Subcutaneous abdominal adipose tissue (tissue), 5 donors: ENCODE measurements around the gene PLG.
"Not testable (repeated sequence)": the region's sequence is repeated elsewhere in the genome, so short reads cannot be mapped to it uniquely, and the experiment has no call there.

ENCODE experiments used
- H3K27ac ChIP-seq: one replicate; pipeline ENCODE4 v1.7.0; 2013; ENCODE audit warnings: low read depth, mild to moderate bottlenecking, inconsistent platforms, low read length, moderate library complexity
- H3K27me3 ChIP-seq, 5 donors: one replicate each; pipeline ENCODE4 v1.7.0; 2013; ENCODE audit warnings: low read length in 5 of 5, inconsistent platforms in 1 of 5; ENCODE audit not compliant: control insufficient read depth in 5 of 5, insufficient read depth in 4 of 5
- H3K36me3 ChIP-seq, 5 donors: one replicate each; pipeline ENCODE4 v1.7.0; 2013; ENCODE audit warnings: low read length in 5 of 5; ENCODE audit not compliant: control insufficient read depth in 5 of 5, insufficient read depth in 5 of 5
- H3K4me1 ChIP-seq, 5 donors: one replicate each; pipeline ENCODE4 v1.7.0; 2013; ENCODE audit warnings: low read length in 5 of 5, mild to moderate bottlenecking in 3 of 5, moderate library complexity in 1 of 5; ENCODE audit not compliant: control insufficient read depth in 5 of 5, insufficient read depth in 5 of 5
- H3K4me3 ChIP-seq, 5 donors: one replicate each; pipeline ENCODE4 v1.7.0; 2013; ENCODE audit warnings: low read length in 5 of 5, low read depth in 1 of 5
- H3K9ac ChIP-seq, 5 donors: one replicate each; pipeline ENCODE4 v1.7.0; 2013; ENCODE audit warnings: low read length in 5 of 5, mild to moderate bottlenecking in 4 of 5, moderate library complexity in 3 of 5
- H3K9me3 ChIP-seq, 5 donors: one replicate each; pipeline ENCODE4 v1.7.0; 2013; ENCODE audit warnings: low read length in 5 of 5; ENCODE audit not compliant: control insufficient read depth in 5 of 5
- donor health status: healthy.
- donor health status: healthy.
- donor health status: healthy.
- donor health status: healthy.
- donor health status: healthy.

Gene PLG

DNA sequence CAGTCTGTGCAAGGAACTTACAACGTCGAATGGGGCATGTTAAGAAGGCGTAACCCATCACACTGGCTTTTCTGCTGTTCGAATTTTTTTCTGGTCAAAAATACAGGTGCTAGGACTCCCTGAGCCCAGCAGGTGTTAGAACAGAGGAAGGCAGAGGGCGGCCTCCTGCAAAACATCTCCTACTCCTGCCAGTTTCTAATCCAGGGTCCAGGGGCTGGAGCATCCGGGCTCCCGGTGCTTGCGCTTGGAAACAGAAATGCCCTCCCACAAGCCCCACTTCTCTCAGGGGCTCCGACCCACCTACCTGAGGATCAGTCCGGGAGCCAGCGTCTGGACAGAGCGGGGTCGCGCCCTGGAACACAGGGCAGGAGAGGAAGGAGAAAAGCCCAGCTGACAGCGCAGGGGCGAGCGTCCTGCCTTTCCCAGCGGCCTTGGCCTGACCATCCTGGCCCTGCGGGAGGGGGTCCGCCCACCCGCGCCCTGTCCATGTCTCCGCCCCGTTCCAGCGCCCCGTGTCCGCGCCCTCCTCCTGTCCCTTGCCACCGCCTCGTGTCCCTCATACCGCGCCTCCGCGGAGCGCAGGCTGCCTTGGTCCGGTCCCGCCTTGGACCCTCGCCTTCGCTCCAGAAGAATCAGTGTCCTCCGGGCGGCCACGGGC is 23.2 kb upstream of the PLG start:
- Histone ChIP-seq H3K27me3 (peaks cover 0 to 7% (median 0%) of the 10 kb centered on the region in 5 donors), H3K4me1 (peaks cover 0 to 5% (median 0%) of the 10 kb centered on the region in 5 donors), H3K4me3 (no peak overlapping the region), H3K9me3 (no peaks in the 10 kb centered on the region), H3K9ac (no peak overlapping the region), H3K36me3 (no peaks in the 10 kb centered on the region), H3K27ac (no peak overlapping the region)

DNA sequence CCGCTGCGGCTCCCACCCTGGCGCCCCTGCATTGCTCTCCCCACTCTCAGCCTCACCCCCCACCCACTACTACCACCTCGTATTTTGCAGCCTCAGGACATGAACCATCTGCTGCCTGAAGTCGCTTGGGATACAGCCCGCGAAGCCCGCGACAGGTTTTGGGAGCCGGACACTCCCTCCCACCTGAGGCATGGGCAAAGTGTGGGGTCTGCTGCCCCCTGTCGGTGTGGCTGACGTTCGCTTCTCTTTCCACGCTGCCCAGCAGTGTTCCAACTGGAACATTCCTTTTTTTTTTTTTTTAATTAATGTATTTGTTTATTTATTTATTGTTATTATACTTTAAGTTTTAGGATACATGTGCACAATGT is 22.7 kb upstream of the PLG start:
- no peaks in the 10 kb centered on the region for H3K36me3 ChIP-seq
- H3K9ac ChIP-seq: no peak overlapping the region
- peaks cover 0 to 5% (median 0%) of the 10 kb centered on the region in 5 donors for H3K4me1 ChIP-seq
- H3K4me3 ChIP-seq: no peak overlapping the region
- peaks cover 0 to 7% (median 0%) of the 10 kb centered on the region in 5 donors for H3K27me3 ChIP-seq
- H3K9me3 ChIP-seq: no peaks in the 10 kb centered on the region
- no peak overlapping the region for H3K27ac ChIP-seq

DNA sequence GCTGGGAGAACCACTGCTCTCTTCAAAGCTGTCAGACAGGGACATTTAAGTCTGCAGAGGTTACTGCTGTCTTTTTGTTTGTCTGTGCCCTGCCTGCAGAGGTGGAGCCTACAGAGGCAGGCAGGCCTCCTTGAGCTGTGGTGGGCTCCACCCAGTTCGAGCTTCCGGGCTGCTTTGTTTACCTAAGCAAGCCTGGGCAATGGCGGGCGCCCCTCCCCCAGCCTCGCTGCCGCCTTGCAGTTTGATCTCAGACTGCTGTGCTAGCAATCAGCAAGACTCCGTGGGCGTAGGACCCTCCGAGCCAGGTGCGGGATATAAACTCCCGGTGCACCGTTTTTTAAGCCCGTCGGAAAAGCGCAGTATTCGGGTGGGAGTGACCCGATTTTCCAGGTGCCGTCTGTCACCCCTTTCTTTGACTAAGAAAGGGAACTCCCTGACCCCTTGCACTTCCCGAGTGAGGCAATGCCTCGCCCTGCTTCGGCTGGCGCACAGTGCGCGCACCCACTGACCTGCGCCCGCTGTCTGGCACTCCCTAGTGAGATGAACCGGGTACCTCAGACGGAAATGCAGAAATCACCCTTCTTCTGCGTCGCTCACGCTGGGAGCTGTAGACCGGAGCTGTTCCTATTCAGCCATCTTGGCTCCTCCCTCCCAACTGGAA is 16.8 kb upstream of the PLG start:
- not testable (repeated sequence) for H3K9ac ChIP-seq, H3K4me1 ChIP-seq, H3K36me3 ChIP-seq, H3K27me3 ChIP-seq, H3K4me3 ChIP-seq, H3K9me3 ChIP-seq, H3K27ac ChIP-seq

DNA sequence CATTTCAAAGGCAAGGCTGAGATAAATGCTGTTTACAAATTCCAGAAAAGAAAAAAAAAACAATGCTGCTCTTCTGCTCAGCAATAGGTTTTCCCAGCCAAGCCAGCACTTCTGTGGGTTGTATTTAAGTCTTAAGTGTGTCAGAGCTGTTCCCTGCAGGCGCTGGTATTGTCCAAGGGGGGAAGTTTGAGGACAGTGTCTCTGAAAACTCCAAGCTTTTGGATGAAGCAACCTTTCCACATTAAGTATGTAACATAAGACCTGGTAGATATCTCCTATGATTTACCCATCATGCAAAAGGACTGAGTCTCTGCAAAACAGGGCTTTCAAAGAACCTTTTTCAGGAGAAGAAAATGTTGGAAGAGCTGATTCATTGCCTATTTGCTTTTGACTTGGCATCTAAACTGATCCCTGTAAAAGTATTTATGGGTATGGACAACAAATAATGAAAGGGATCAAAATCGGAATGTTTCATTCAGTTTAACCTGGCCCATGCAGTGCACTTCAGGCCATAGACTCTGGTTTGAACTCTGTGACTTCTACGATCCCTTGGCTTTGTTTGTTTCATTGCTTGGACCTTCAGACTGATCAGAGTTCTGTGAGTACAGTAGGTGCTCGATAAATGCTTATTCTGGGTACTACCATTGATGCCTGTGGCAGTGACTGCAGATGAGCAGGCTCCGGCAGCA is 16.1 kb upstream of the PLG start:
- no peak overlapping the region for H3K9ac ChIP-seq
- H3K4me3 ChIP-seq: no peak overlapping the region
- H3K9me3 ChIP-seq: no peaks in the 10 kb centered on the region
- H3K36me3 ChIP-seq: no peaks in the 10 kb centered on the region
- H3K27ac ChIP-seq: no peak overlapping the region
- no peaks in the 10 kb centered on the region for H3K4me1 ChIP-seq
- no peaks in the 10 kb centered on the region for H3K27me3 ChIP-seq

DNA sequence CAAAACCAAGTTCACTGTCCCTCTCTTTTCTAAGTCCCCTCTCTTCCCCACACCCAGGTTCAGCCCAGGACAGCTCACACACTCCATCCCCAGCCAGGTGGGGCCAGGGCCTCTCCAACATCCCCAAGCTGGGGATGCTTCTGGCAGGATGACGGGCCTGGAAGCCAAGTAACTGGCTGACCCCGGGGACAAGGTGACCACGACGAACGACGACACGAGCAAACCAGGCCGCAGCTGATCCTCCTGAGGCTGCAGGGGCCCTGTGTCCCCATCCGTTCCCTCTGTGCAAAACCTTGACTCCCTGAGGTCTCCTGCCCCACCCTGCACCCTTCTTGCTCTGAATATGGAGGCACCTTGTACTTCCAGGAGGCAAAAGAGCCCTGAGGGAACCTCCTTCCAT is 11.6 kb upstream of the PLG start:
- no peaks in the 10 kb centered on the region for H3K27me3 ChIP-seq
- no peak overlapping the region for H3K27ac ChIP-seq
- no peaks in the 10 kb centered on the region for H3K4me1 ChIP-seq
- H3K36me3 ChIP-seq: no peaks in the 10 kb centered on the region
- no peaks in the 10 kb centered on the region for H3K9me3 ChIP-seq
- no peak overlapping the region for H3K4me3 ChIP-seq
- no peak overlapping the region for H3K9ac ChIP-seq

DNA sequence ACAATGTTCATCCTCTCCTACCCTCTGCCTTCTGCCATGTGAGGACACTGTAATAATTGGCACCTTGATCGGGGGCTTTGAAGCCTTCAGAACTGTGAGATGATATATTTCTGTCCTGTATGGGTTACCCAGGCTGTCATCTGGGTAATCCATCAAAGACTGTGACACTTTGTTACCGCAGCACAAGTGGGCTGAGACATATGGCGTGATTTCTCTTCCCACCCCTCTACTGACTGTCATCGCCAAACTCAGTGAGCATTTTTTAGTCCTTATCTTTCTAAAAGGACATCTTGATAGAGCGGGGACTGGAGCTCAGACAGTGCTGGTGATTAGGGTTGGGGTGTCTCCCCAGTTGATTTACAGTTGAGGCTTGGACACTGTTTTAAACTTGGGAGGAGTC is 10.4 kb upstream of the PLG start:
- Histone ChIP-seq H3K4me3 (no peak overlapping the region), H3K27ac (no peak overlapping the region), H3K4me1 (no peaks in the 10 kb centered on the region), H3K9ac (no peak overlapping the region), H3K36me3 (no peaks in the 10 kb centered on the region), H3K27me3 (no peaks in the 10 kb centered on the region), H3K9me3 (no peaks in the 10 kb centered on the region)

DNA sequence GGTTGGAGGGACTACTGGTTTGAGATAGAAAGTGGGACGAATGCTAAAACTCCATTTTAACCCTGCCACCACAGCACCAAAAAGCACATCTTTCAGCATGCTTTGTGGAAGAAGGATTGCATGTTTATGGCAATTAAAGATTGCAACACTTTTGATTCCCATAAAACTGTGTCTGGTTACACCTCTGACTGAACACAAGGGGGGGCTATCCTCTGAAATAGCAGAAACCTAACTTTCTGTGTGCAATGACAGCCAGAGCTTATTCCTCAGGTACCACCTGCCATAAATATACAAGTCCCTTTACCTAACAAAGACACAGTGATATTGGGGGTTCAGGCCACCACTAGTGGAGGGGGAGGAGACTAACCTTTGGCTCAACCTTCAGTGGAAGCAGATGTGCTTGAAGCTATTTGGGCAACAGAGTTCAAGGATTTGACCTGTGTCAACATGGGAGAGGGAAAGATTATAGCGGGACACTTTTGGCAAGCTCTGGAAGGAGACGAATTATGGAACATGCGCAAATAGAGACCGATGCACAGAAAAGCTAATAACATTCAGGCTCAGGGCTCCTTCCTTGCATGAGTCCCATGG is 9.6 kb upstream of the PLG start:
- Histone ChIP-seq H3K27me3 (no peaks in the 10 kb centered on the region), H3K4me3 (no peak overlapping the region), H3K36me3 (no peaks in the 10 kb centered on the region), H3K9ac (no peak overlapping the region), H3K27ac (no peak overlapping the region), H3K9me3 (no peaks in the 10 kb centered on the region), H3K4me1 (no peaks in the 10 kb centered on the region)

DNA sequence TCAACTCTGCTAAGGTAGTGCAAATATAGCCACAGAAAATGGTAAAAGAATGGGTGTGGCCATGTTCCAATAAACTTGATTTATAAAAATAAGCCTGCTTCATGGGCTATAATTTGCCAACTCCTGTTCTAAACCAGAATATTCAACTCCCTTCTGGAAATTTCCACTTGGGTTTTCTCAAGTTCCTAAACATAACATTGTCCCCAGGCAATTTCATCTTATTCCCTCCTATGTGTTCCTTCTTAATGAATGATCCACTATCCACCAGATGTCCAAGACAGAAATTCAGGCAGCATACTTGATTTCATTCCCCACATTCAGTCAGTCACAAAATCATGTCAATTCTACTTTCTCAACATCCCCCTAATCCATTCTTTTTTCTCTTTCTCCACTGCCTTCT is 7.0 kb upstream of the PLG start:
- H3K4me3 ChIP-seq, H3K36me3 ChIP-seq, H3K4me1 ChIP-seq, H3K27me3 ChIP-seq, H3K9ac ChIP-seq, H3K27ac ChIP-seq, H3K9me3 ChIP-seq: not testable (repeated sequence)

DNA sequence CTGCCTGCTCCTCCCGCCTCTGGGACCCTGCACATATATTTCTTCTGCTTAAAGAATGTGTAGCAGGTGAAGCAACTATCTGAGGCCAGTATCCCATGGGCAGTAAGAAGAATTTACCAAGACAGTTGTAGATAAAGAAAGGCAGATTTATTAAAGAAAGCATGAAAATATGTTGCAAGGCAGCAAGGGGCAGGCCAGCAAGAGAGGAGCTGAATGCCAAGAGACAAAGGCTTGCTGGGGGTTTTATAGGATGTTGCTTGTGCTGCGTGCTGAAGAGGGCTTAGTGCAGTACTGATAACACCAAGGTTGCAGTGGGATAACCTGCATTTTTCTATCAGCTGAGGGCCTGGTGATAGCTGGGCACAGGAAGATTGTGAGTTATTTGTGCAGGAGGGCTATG is 6.4 kb upstream of the PLG start:
- H3K9ac ChIP-seq, H3K4me3 ChIP-seq, H3K9me3 ChIP-seq, H3K4me1 ChIP-seq, H3K36me3 ChIP-seq, H3K27me3 ChIP-seq, H3K27ac ChIP-seq: not testable (repeated sequence)

DNA sequence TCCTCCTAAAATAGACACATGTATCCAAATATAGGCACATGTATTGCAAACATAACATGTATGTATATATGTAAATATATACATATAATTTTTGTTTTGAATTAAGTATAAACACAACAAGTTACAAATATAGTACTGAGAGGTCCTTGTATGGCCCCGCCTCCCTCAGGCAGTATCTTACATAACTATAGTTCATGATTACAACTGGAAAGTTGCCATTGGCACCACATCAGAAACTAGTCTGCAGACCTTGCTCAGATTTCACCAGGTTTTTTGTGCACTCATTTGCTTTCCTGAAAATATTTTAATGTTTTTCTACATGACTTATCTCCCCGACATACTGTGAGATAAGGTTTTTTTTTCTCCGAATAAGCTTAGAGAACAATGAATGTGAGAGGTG is 5.2 kb upstream of the PLG start:
- H3K9me3 ChIP-seq, H3K4me3 ChIP-seq, H3K9ac ChIP-seq, H3K4me1 ChIP-seq, H3K27ac ChIP-seq, H3K27me3 ChIP-seq, H3K36me3 ChIP-seq: not testable (repeated sequence)
